HG03060 (cell line): ENCODE measurements around the gene CNP.

ENCODE experiments used
- ATAC-seq: cut with Tn5 transposase; IDR thresholded peaks from one replicate; pipeline ENCODE4 v1.9.1; 2021; ENCODE audit warnings: low read depth, moderate number of reproducible peaks; ENCODE audit not compliant: unreplicated experiment

The CNP gene

DNA sequence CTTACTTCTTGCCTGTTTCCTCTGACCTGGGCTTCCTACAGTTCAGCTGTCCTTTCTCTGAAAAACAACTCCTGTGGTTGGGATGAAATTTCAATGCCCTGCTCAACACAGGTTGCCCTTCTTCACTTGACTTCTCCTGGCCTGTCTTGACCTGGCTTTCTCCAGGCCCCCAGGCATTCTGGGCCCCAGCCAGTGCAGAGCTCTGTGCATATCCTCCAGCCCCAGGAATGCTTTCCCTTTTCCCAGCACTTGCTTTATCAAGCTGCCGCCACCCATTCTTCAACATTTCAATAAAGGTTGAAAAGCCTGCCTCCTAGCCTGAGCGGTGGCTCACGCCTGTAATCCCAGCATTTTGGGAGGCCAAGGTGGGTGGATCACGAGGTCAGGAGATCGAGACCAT lies 25.4 kb upstream of the CNP start:
- no peak for ATAC-seq

DNA sequence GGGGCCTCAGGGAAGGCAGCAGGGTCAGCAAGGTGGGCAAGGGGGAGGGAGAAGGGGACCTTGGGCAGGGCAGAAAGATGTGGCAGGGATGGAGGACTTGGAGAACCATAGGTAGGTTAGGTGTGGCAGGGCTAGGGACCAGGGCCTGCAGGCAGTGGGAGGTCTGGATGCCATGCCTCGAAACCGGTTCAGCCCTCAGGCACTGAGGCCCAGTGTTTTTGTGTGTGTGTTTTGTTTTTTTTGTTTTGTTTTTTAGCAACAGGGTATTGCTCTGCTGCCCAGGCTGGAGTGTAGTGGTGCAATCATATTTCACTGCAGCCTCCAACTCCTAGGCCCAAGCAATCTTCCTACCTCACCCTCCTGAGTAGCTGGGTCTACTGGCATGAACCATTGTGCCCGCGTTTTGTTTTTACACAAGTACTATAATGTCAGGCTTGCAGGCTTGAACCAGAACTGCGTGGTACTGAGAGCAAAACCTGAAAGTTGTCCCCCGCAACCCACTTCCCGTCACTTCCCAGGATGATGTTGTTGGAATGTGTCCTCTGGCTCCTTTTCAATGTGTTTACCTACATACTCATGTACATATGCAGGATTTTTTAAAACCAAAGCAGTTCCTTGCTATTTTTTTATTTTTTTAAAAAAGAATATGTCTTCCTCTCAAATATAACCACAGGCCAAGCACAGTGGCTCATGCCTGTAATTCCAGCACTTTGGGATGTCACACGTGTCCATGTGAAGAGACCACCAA lies 23.8 kb upstream of the CNP start:
- no peak for ATAC-seq

DNA sequence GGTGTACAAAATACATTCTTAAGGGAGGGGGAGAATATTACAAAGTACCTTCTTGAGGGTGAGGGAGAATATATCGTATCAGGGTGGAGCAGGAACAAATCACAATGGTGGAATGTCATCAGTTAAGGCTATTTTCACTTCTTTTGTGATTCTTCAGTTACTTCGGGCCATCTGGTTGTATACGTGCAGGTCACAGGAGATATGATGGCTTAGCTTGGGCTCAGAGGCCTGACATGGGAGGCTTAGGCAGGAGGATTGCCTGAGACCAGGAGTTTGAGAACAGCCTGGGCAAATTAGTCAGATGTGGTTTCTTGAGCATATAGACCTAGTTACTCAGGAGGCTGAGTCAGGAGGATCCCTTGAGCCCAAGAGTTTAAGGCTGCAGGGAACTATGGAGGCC lies 23.1 kb upstream of the CNP start:
- no peak for ATAC-seq

DNA sequence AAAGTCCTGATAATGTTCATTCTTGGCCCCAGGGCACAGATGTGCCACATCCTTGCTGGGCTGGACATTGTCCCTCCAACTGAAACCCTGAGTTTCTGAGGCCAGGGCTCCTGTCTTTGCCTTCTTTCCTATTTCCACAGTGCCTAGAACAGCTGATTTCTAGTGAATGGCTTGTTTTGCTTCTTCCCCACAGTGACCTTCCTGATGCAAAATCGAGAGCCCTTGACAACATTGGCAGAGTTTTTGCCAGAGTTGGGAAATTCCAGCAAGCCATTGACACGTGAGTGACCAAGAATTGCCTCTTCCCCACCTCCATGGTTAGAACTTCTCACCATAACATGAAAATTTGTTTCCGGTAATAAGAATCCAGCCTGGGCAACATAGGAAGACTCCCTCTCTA lies 21.7 kb upstream of the CNP start:
- ATAC-seq, result no peak

DNA sequence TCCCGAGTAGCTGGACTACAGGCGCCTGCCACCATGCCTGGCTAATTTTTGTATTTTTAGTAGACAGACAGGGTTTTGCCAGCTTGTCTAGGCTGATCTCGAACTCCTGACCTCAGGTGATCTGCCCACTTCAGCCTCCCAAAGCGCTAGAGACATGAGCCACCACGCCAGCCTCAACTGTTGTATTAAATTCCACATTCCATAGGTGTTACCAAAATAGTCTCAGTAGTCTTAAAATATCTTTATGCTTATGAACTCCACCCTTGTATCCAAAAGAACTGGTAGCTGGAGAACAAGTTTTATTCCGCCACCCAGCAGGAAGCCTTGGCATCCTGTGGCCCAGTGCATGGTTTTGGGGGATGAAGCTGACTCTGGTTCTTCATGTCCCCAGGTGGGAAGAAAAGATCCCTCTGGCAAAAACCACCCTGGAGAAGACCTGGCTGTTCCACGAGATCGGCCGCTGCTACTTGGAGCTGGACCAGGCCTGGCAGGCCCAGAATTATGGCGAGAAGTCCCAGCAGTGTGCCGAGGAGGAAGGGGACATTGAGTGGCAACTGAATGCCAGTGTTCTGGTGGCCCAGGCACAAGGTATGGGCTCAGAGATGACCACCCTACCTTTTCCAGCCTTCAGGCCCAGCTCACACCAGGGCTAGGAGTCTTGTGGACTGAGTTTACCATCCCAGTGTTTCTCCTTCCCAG lies 17.7 kb upstream of the CNP start:
- ATAC-seq, result no peak

DNA sequence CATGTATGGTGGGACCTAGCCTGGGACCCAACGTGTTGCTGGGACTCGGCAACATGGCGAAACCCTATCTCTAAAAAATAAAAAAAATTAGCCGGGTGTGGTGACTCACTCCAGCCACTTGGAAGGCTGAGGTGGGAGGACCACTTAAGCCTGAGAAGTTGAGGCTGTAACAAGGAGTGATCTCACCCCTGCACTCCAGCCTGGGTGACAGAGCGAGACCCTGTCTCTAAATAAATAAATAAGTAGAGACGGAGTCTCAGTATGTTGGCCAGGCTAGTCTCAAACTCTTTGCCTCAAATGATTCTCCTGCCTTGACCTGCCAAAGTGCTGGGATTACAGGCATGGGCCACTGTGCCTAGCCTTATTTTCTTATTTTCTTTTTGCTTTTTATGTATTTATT lies 10.1 kb upstream of the CNP start:
- no peak for ATAC-seq

DNA sequence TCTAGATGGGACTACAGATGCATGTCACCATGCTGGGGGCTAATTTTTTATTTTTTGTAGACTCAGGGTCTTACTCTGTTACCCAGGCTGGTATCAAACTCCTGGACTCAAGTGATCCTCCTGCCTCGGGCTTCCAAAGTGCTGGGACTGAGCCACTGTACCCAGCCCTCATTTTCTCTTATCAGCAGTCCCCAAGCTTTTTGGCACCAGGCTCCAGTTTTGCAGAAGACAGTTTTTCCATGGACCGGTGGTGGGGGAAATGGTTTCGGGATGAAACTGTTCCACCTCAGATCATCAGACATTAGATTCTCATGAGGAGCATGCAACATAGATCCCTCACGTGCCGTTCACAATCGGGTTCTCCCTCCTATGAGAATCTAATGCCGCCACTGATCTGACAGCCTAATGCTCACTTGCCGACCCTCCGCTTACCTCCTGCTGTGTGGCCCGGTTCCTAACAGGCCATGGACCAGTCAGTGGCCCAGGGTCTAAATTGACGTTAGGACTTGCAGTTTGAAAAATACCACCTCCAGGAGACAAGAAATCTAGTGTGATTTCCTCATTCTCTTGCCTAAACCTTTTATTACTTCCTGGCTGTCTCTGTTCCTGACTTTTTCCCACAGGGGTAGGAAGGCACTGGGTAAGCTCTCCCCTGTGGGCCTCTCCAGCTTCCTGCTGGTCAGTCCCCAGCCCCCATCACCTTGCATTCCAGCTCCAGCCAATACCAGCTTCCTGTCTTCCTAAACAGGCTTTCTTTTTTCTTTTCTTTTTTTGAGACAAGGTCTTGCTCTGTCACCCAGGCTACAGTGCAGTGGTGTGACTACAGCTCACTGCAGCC lies 9.3 kb upstream of the CNP start:
- ATAC-seq, result no peak

DNA sequence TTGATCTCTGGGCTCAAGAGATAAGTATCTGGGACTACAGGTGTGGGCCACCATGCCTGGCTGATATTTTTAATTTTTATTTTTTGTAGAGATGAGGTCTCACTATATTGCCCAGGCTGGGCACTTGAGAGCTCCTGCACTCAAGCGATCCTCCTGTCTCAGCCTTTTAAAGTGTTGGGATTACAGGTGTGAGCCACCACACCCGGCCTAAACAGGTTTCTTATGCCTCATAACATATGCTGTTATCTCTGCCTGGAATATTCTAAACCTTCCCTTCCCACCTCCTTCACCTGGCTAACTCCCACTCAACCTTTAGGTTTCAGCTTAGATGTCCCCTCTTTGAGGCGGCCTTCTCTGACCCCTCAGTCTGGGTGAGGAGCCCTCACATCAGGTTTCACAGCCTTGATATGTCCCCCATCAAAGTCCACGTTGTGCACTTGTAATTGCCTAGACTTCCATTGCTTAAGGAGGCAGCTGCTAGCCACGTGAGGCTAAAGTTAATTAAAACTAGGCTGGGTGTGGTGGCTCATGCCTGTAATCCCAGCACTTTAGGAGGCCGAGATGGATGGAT lies 8.6 kb upstream of the CNP start:
- no peak for ATAC-seq

DNA sequence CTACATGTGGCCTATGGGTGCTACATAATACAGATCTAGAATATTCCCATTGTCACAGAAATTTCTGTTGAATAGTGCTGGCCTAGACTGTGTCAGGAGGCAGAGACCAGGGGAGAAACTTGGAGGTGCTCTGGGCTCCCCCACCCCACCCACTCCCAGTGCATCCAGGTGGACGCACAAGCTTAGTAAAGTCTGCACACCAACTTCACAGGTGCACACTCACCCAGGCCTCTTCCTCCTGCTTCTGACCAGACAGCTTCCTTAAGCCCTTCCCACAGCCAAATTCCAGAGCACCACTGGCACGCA lies 7.6 kb upstream of the CNP start:
- ATAC-seq, result no peak

DNA sequence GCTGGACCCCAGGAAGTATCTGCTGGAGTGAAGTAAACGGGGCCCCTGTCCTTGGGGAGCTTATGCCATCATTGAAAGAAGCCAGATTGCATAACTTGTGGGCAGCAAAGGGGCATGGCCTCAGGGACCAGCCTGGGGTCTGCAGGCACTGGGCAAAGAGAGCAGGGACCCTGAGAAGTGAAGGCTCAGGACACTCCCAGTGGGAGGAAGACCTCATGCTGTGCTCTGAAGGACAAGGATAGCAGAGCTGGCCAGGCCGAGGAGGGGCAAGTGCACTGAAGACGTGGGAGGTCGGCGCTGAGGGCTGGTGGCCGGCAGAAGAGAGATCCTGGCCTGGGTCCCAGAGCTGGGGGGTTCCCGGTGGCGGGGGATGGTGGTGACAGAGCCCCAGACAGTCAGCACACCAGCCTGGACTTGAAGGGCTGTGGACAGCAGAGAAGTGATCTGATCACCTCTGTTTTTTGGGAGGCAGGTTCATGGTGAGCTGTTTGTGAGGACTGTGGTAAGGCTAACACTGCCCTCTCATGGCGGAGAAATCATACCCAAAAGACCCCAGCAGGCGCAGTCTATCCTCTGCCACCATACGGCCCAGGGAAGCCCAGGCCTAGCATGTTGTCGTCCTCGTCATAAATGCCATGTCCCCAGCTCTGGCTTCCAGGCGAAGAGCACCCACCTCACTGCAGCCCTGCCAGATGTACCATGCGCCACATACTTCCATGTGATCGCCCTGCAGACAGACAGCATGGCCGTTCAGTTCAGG lies 7.1 kb upstream of the CNP start:
- no peak for ATAC-seq

DNA sequence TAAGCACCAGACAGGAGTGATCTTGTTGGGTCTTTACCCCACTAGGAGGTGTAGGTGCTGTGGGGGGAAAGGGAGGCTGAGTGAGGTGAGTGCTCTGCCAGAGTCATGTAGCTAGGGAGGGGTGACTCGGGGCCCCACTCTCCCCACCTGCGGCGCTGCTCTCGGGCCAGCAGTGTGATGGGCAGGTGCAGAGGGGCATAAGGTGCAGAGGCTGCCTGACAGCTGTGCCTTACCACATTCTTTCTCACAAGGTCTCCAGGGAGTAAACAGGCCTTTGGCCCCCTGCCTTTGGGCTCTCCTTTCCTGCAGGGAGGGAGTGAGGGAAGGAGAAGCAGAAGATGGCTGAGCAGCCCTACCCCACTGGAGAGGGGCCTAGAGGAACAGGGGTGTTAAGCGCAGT lies 4.5 kb upstream of the CNP start:
- ATAC-seq, result no peak

DNA sequence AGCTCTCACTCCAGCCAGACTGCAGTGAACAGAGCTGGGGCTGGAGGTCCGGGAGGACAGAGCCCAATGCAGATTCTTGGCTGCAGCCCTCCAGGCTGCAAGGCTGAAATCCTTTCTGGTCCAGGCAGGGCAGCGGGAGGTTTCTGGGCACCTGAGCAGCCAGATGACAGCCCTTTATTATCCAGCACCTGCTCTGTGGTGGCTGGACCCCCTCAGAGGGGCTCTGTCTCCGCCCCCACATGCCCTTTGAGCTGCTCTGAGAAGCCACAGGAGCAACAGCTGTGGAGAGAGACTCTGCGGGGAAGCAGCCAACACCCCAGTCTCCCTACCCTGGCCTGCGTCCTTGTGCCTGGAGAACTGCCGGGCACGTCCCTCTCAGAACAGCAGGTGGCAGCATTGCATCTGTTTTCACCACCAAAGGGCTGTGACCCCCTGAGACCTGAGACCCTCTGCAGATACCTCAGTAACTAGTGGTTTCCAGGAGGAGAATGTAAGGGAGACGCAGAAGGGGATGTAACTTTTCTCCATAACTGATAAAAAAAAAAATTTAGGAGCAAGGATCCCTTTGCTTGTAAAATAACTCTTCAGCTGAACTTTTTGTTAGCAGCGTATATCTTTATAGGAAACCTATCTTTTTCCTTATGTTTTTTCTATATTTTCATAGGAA lies 3.7 kb upstream of the CNP start:
- ATAC-seq, result no peak

DNA sequence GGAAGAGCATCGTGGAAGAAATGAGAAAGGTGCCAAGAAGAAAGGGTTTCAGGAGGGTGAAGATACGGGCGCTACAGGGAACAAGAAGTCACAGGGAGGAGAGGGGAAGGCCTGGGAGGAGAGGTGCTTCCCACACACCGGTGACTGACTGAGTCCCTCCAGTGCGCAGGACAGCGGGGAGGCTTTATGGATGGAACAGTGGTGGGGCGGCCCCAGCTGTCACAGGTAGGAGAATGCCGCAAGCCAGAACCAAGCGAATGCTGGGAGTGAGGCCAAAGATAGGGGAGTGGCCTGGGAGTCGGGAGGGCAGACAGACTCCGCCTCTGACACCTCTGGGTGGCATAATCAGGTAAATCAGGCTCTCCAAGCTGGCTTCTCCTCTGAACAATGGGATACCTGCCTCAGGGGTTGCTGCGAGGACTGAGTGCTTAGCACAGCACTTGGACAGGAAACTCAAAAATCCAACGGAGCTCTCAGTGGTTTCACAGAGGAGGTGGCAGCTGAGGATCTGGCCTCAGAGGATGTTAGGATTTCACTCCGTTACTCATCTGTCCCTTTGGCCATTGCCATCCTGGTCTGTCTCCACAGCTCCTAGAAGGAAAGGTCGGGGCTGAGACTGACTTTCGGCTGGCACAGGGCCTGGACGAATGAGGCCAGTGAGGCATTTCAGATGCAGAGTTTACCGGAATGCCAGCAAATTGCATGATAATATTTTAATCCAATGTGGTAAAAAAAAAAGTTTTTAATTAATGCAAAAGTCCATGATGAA lies 717 bp upstream of the CNP start:
- no peak for ATAC-seq

DNA sequence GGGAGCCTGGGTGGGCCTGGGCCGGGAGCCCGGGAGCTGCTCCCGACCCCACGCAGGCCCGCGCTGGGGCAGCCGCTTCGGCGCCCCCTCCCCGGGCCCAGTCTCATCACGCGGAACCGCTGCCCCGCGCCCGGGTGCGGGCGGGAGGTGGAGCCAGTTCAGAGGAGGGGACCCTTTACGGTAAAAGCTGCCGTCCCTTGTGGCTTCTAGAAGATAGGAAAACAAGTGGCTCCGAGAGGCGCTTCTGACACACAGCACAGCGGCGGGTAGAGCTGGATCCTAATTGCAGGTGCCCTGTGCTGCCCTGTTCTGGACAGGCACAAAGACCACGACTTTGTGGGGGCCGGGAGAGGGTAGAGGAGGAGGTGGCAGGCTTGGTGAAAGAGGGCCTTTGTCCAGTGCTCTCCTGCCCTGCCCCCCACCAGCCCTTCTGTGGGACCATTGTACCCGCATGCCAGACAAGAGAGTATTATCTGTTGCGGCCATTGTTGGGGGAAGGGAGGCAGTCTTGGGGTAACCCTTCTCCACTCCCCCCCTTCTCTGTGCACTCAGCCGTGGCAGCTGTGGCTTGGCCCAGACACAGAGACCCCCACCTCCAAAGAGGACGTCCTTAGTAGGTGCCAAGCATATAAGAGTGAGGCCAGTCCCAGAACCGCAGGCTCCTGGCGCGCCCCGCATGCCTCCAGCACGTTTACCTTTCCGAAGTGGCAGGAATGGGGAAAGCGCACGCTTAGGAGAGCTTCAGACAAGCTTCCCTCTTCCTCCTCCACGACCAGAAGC lies 736 bp downstream of the CNP start:
- no peak for ATAC-seq

DNA sequence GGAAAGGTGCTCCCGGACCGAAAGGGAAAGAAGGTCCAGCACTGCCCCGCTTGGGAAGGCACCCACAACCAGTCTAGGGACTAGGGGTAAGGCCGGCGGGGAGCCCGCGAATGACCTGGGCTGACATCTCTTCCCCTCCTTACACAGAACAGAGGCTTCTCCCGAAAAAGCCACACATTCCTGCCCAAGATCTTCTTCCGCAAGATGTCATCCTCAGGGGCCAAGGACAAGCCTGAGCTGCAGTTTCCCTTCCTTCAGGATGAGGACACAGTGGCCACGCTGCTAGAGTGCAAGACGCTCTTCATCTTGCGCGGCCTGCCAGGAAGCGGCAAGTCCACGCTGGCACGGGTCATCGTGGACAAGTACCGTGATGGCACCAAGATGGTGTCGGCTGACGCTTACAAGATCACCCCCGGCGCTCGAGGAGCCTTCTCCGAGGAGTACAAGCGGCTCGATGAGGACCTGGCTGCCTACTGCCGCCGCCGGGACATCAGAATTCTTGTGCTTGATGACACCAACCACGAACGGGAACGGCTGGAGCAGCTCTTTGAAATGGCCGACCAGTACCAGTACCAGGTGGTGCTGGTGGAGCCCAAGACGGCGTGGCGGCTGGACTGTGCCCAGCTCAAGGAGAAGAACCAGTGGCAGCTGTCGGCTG lies 1.5 kb downstream of the CNP start:
- ATAC-seq, result no peak

DNA sequence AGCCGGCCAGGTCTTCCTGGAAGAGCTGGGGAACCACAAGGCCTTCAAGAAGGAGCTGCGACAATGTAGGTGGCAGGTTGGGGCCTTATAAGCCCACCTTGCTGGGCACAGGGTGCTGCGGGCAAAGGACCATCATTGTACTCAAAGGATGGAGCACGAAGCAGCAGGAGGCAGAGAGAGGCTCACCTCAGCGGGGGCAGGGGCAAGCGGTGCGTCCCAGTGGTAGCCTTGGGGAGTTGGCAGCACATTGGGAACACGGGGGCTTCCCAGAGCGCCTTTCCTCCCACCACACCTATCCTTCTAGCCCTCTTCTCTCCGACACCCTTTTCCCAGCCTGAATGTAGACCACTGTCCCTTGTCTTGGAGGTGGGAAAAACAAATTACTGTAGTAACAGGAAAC lies 2.1 kb downstream of the CNP start:
- no peak for ATAC-seq

DNA sequence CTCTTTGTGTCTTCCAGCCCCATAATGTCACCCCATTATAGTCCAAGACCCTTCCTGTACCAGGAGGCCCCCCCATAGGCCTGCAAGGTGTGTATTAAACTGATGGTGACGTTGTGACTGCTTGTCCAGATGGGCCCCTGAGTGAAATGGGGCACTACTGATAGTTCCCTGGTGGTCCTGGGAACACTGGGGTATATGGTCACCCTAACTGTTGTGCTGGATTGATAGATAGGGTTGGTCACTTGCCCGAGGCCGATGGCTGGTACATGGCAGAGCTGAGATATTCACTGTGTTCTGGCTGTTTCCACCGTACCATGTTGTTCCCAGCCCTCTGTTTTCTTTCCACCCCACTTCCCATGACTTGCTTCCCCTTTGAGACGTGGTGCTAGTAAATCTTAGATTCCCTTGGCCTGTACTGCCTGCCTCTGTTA lies 4.3 kb downstream of the CNP start:
- no peak for ATAC-seq
